NCI-H187 treated with DMSO at 0.1 percent for 48 hours (cell line): ENCODE measurements around the gene PFKFB3.

Experiments used
- DNase-seq: peaks from one replicate; lab custom pipeline; 2025; lab: John Stamatoyannopoulos, UW

The PFKFB3 gene

DNA sequence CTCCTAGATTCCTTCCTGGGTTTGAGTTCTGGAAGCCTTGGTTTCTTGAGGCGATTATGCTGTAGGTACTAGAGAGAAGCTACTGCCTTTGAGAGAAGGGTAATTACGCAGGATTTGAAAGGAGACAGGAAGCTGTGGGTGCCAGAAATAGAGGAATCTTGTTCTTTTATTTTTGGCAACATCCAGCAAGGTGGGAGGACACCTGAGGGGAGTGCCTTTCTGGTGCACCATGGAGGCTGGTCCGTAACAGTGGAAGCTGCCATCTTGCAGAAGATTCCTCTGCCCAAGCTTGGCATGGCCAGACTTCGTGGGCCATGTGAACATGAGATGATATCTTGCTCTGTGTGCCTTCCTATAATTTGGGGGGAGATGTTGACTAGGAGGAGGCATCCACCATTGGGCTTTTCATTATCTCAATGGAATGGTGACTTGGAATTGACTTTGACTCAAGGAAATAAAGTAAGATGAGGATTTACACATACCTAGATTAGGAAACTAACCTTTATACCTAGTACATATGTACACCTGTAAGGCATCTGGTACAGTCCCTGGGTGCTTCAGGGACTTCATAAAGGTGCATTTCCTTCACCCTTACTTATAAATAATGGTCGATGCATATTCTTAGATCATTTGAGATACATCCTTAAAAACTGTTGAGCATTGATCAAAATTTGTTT, 98.2 kb downstream of the PFKFB3 start:
- DNase-seq: no peak

DNA sequence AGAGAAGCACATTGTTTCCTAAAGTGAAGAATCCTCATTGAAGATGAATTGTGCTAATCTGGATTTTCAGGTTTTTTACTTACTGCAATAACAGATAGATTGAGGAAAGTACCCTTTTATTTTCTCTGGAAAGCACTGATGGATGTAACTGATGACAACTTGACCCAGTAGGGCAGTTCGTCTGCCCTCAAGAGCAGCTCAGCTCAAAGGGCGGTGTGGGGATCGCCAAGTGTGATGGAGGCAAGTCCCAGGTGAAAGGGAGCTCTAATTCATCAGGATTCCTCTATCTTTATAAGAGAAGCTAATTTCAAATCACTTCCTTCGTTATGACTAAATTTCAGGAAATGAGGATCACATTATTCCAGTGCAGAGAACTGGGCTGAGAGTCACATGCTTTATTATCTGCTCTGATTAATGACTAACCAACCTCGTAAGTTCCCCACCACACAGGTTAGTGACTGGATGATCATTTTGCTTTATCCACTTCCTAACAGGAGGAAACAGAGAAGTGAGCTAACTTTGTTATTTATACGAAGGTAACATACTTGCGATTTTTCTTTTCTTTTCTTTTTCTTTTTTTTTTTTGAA, 98.8 kb downstream of the PFKFB3 start:
- no peak for DNase-seq
